ENCODE data around the gene PLK5.

Gene PLK5

GRCh38 chr19:1540365-1540925, 16.6 kb downstream of the PLK5 start:
- TF ChIP-seq CTCF (IDR thresholded peaks at IDR 0.05; ENCODE audit: low read depth, low read length, missing control alignments) = no peak
- DNase-seq (ENCODE audit: low read depth) = no peak
- H3K4me3 ChIP-seq (ENCODE audit: low read depth, low read length) = no peak overlapping the region

- no peak for TF ChIP-seq CTCF (IDR thresholded peaks at IDR 0.05; ENCODE audit: low read depth, low read length, missing control alignments)
- no peak for DNase-seq (ENCODE audit: low read depth)
These were observed 25.6 kb downstream of the PLK5 start for GRCh38 chr19:1549332-1549945.

GRCh38 chr19:1551068-1552040, 27.5 kb downstream of the PLK5 start:
- H3K4me3 ChIP-seq (ENCODE audit: low read depth, low read length) = no peak overlapping the region
- TF ChIP-seq CTCF (IDR thresholded peaks at IDR 0.05; ENCODE audit: low read depth, low read length, missing control alignments) = no peak
- no peak for DNase-seq (ENCODE audit: low read depth)

More at GRCh38 chr19:1549332-1549945, 25.6 kb downstream of the PLK5 start:
- no peak overlapping the region for H3K4me3 ChIP-seq (ENCODE audit: low read depth, low read length)

- DNase-seq (ENCODE audit: low read depth) = no peak
- TF ChIP-seq CTCF (IDR thresholded peaks at IDR 0.05; ENCODE audit: low read depth, low read length, missing control alignments) = no peak
- H3K4me3 ChIP-seq (ENCODE audit: low read depth, low read length) = no peak overlapping the region
These were observed 29.5 kb downstream of the PLK5 start for GRCh38 chr19:1553415-1553814.

- DNase-seq (ENCODE audit: low read depth) = no peak
- H3K4me3 ChIP-seq (ENCODE audit: low read depth, low read length) = no peak overlapping the region
- no peak for TF ChIP-seq CTCF (IDR thresholded peaks at IDR 0.05; ENCODE audit: low read depth, low read length, missing control alignments)
These were observed 31.1 kb downstream of the PLK5 start for GRCh38 chr19:1554968-1555367.

- H3K4me3 ChIP-seq (ENCODE audit: low read depth, low read length) = no peak overlapping the region
- DNase-seq (ENCODE audit: low read depth) = no peak
- no peak for TF ChIP-seq CTCF (IDR thresholded peaks at IDR 0.05; ENCODE audit: low read depth, low read length, missing control alignments)
These were observed 31.9 kb downstream of the PLK5 start for GRCh38 chr19:1555487-1556389.

All from GM12864 (cell line).